ENCODE data around the gene ALAS1. TPM values are rescaled to one million over a fixed set of nuclear protein-coding genes. Genes with fewer than 3 reads are reported as not detected.

Gene ALAS1
- total and polyA plus RNA-seq, 2 of the 13 experiments (the other 11 are each of a cell fraction or from before 2014, with no cell fraction given): 36.0 to 43.2 TPM

- TF ChIP-seq, protein P1, sequence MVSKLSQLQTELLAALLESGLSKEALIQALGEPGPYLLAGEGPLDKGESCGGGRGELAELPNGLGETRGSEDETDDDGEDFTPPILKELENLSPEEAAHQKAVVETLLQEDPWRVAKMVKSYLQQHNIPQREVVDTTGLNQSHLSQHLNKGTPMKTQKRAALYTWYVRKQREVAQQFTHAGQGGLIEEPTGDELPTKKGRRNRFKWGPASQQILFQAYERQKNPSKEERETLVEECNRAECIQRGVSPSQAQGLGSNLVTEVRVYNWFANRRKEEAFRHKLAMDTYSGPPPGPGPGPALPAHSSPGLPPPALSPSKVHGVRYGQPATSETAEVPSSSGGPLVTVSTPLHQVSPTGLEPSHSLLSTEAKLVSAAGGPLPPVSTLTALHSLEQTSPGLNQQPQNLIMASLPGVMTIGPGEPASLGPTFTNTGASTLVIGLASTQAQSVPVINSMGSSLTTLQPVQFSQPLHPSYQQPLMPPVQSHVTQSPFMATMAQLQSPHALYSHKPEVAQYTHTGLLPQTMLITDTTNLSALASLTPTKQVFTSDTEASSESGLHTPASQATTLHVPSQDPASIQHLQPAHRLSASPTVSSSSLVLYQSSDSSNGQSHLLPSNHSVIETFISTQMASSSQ (IDR thresholded peaks at IDR 0.05; ENCODE audit: low read depth): no peak
- TF ChIP-seq, protein P1 (CRISPR knock-in tag; IDR thresholded peaks at IDR 0.05; ENCODE audit: borderline replicate concordance): peak; percentile 64; the same call in 1 of the 2 replicates
- TF ChIP-seq ZNF574 (CRISPR knock-in tag; IDR thresholded peaks at IDR 0.05) (peak; percentile 55; the same call in 1 of the 2 replicates), MAF1 (CRISPR knock-in tag; IDR thresholded peaks at IDR 0.05; ENCODE audit: borderline replicate concordance) (peak; percentile 46; the same call in 1 of the 2 replicates), ZNF776 (CRISPR knock-in tag; IDR thresholded peaks at IDR 0.05) (peak; percentile 66; the same call in 1 of the 2 replicates), ZFP91 (CRISPR knock-in tag; IDR thresholded peaks at IDR 0.05; ENCODE audit: borderline replicate concordance) (peak; percentile 89), MYPOP (CRISPR knock-in tag; IDR thresholded peaks at IDR 0.05) (0 out of 2 replicates have a peak, but pooled peaks have one; percentile 68), ZNF232 (CRISPR knock-in tag; IDR thresholded peaks at IDR 0.05; ENCODE audit: borderline replicate concordance) (peak; percentile 76), GATAD2A (CRISPR knock-in tag; IDR thresholded peaks at IDR 0.05) (peak; percentile 37), ZFP37 (CRISPR knock-in tag; IDR thresholded peaks at IDR 0.05; ENCODE audit: borderline replicate concordance) (0 out of 2 replicates have a peak, but pooled peaks have one; percentile 31), ZNF746 (CRISPR knock-in tag; IDR thresholded peaks at IDR 0.05) (0 out of 2 replicates have a peak, but pooled peaks have one; percentile 53), ZNF556 (CRISPR knock-in tag; IDR thresholded peaks at IDR 0.05; ENCODE audit: borderline replicate concordance) (peak; percentile 78; the same call in 1 of the 2 replicates), SRSF1 (optimal IDR thresholded peaks at IDR 0.05; ENCODE audit: low read depth, low read length) (peak; percentile 46), AKAP8 (CRISPR knock-in tag; IDR thresholded peaks at IDR 0.05) (peak; percentile 71), TOE1 (CRISPR knock-in tag; IDR thresholded peaks at IDR 0.05) (no peak)
- TF ChIP-seq, protein P2, sequence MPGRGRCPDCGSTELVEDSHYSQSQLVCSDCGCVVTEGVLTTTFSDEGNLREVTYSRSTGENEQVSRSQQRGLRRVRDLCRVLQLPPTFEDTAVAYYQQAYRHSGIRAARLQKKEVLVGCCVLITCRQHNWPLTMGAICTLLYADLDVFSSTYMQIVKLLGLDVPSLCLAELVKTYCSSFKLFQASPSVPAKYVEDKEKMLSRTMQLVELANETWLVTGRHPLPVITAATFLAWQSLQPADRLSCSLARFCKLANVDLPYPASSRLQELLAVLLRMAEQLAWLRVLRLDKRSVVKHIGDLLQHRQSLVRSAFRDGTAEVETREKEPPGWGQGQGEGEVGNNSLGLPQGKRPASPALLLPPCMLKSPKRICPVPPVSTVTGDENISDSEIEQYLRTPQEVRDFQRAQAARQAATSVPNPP (CRISPR knock-in tag; IDR thresholded peaks at IDR 0.05): no peak
- TF ChIP-seq, protein P3, sequence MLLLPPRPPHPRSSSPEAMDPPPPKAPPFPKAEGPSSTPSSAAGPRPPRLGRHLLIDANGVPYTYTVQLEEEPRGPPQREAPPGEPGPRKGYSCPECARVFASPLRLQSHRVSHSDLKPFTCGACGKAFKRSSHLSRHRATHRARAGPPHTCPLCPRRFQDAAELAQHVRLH (CRISPR knock-in tag; IDR thresholded peaks at IDR 0.05; ENCODE audit: borderline replicate concordance, low read depth): 0 out of 2 replicates have a peak, but pooled peaks have one; percentile 68
Measured at GRCh38 chr3:52197842-52198625, at the start of gene ALAS1 (continued).

Data from HepG2 (cell line).